ENCODE measurements around the gene LAD1.

The LAD1 gene

DNA sequence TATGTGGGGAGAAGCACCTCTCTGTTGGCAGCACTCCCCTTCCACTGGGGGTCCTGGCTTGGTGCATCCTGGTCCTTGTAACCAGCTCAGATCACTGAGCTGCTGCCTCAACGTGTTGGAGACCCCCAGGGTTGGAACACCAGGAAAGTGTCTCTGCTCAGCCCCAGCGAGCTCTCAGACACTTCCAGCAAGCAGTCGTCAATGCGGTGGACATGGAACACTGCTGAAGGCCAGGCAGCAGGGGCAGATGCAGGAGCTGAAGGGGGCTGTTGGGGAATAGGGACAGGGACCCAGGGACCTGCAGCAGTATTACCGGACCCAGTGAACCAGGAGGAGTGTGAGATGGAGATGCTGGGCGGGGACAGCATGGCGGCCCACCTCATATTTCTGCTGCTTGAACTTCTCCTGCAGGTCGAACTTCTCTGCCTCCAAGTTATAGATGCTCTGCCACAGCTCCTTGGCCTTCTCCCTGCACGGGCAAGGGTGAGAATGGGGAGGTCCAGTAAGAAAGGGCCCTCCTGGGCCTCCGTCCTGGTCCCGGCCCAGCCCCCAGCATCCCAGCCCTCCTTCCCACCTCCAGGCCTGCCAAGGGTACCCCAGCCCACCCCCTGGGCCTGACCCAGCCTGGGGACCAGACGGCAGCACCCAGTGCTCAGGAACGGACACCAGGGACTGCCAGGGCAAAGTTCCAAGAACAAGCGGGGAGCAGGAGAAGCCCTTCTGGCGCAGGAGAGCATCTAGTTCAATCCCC is 38.0 kb downstream of the LAD1 start:
- Histone ChIP-seq H2AFZ (ENCODE audit: low read length) (no peak overlapping the region), H3F3A (ENCODE audit: insufficient read depth, low read length) (no peaks in the 10 kb centered on the region), H3K9me2 (ENCODE audit: low read depth, low read length) (no peaks in the 10 kb centered on the region), H3K79me2 (ENCODE audit: insufficient read depth, low read length) (no peaks in the 10 kb centered on the region), H3K27ac (ENCODE audit: low read depth, low read length, poor library complexity, severe bottlenecking) (no peak overlapping the region), H3K9ac (ENCODE audit: low read length) (no peak overlapping the region), H3K27me3 (ENCODE audit: insufficient read depth, low read length) (no peaks in the 10 kb centered on the region), H4K20me1 (ENCODE audit: insufficient read depth, low read length) (no peaks in the 10 kb centered on the region), H3K9me3 (ENCODE audit: low read length) (no peaks in the 10 kb centered on the region), H3K4me2 (ENCODE audit: low read length) (no peak overlapping the region), H3K4me1 (ENCODE audit: insufficient read depth, low read length, severe bottlenecking) (no peaks in the 10 kb centered on the region), H3K36me3 (ENCODE audit: insufficient read depth, low read length) (no peaks in the 10 kb centered on the region), H3K4me3 (ENCODE audit: low read depth, low read length, poor library complexity, severe bottlenecking) (no peak overlapping the region)
- TF ChIP-seq, protein P1, sequence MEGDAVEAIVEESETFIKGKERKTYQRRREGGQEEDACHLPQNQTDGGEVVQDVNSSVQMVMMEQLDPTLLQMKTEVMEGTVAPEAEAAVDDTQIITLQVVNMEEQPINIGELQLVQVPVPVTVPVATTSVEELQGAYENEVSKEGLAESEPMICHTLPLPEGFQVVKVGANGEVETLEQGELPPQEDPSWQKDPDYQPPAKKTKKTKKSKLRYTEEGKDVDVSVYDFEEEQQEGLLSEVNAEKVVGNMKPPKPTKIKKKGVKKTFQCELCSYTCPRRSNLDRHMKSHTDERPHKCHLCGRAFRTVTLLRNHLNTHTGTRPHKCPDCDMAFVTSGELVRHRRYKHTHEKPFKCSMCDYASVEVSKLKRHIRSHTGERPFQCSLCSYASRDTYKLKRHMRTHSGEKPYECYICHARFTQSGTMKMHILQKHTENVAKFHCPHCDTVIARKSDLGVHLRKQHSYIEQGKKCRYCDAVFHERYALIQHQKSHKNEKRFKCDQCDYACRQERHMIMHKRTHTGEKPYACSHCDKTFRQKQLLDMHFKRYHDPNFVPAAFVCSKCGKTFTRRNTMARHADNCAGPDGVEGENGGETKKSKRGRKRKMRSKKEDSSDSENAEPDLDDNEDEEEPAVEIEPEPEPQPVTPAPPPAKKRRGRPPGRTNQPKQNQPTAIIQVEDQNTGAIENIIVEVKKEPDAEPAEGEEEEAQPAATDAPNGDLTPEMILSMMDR (IDR thresholded peaks at IDR 0.05; ENCODE audit: low read length), result no peak
- TF ChIP-seq EZH2 (IDR thresholded peaks at IDR 0.05; ENCODE audit: borderline replicate concordance, low read length), result no peak

DNA sequence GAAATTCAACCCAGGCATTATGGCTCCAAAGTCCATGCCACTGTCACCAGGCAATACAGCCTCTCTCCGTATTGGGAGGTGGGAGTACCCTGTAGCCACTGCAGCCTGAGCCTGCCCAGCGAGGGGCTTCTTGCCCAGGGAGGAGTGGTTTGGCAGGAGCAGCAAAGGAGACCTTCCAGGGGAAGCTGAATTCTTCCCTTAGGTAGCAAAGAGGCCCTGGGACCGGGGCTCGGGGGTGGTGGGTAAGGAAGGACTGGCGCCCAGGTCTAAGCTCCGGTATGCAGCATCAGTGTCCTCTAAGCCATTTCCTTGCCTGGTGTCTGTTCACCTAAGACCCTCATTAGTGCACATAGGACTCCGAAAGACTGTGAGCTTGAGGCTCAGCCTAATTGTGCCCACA is 38.6 kb downstream of the LAD1 start:
- no peaks in the 10 kb centered on the region for H3F3A ChIP-seq (ENCODE audit: insufficient read depth, low read length)
- H3K27ac ChIP-seq (ENCODE audit: low read depth, low read length, poor library complexity, severe bottlenecking), result no peak overlapping the region
- H4K20me1 ChIP-seq (ENCODE audit: insufficient read depth, low read length), result no peaks in the 10 kb centered on the region
- no peak overlapping the region for H3K4me3 ChIP-seq (ENCODE audit: low read depth, low read length, poor library complexity, severe bottlenecking)
- no peaks in the 10 kb centered on the region for H3K27me3 ChIP-seq (ENCODE audit: insufficient read depth, low read length)
- H3K4me1 ChIP-seq (ENCODE audit: insufficient read depth, low read length, severe bottlenecking), result no peaks in the 10 kb centered on the region
- H3K9ac ChIP-seq (ENCODE audit: low read length), result no peak overlapping the region
- no peaks in the 10 kb centered on the region for H3K9me3 ChIP-seq (ENCODE audit: low read length)
- no peak overlapping the region for H3K4me2 ChIP-seq (ENCODE audit: low read length)
- TF ChIP-seq EZH2 (IDR thresholded peaks at IDR 0.05; ENCODE audit: borderline replicate concordance, low read length), result no peak
- TF ChIP-seq, protein P1 (IDR thresholded peaks at IDR 0.05; ENCODE audit: low read length), result no peak
- H2AFZ ChIP-seq (ENCODE audit: low read length), result no peak overlapping the region
- H3K79me2 ChIP-seq (ENCODE audit: insufficient read depth, low read length), result no peaks in the 10 kb centered on the region
- no peaks in the 10 kb centered on the region for H3K36me3 ChIP-seq (ENCODE audit: insufficient read depth, low read length)
- no peaks in the 10 kb centered on the region for H3K9me2 ChIP-seq (ENCODE audit: low read depth, low read length)

- Histone ChIP-seq H3K79me2 (ENCODE audit: insufficient read depth, low read length) (no peaks in the 10 kb centered on the region), H2AFZ (ENCODE audit: low read length) (no peak overlapping the region), H3K9me2 (ENCODE audit: low read depth, low read length) (no peaks in the 10 kb centered on the region), H3K36me3 (ENCODE audit: insufficient read depth, low read length) (no peaks in the 10 kb centered on the region), H3K27me3 (ENCODE audit: insufficient read depth, low read length) (no peaks in the 10 kb centered on the region), H4K20me1 (ENCODE audit: insufficient read depth, low read length) (no peaks in the 10 kb centered on the region), H3K27ac (ENCODE audit: low read depth, low read length, poor library complexity, severe bottlenecking) (no peak overlapping the region), H3K9ac (ENCODE audit: low read length) (no peak overlapping the region), H3F3A (ENCODE audit: insufficient read depth, low read length) (no peaks in the 10 kb centered on the region), H3K9me3 (ENCODE audit: low read length) (no peaks in the 10 kb centered on the region), H3K4me1 (ENCODE audit: insufficient read depth, low read length, severe bottlenecking) (no peaks in the 10 kb centered on the region), H3K4me3 (ENCODE audit: low read depth, low read length, poor library complexity, severe bottlenecking) (no peak overlapping the region), H3K4me2 (ENCODE audit: low read length) (no peak overlapping the region)
- TF ChIP-seq, protein P1 (IDR thresholded peaks at IDR 0.05; ENCODE audit: low read length), result no peak
- TF ChIP-seq EZH2 (IDR thresholded peaks at IDR 0.05; ENCODE audit: borderline replicate concordance, low read length), result no peak
Measured at GRCh38 chr1:201359873-201360210, 39.3 kb downstream of the LAD1 start.

Measured in OCI-LY1 (cell line).